Osteoblast (primary cell): ENCODE results near the gene SRP9. TPM values are rescaled to one million over a fixed set of nuclear protein-coding genes. Genes with fewer than 3 reads are reported as not detected.

Experiments
- DNase-seq: peaks from one replicate; pipeline ENCODE4 v3.0.0; 2011; ENCODE audit warnings: low spot score, mixed read lengths; ENCODE audit not compliant: insufficient read length; ENCODE audit errors: missing footprints
- H2AFZ ChIP-seq: 2 replicates; pipeline ENCODE4 v1.6.0; 2011; ENCODE audit warnings: mild to moderate bottlenecking, low read length
- H3K27ac ChIP-seq: 2 replicates; pipeline ENCODE4 v1.5.1; 2011; ENCODE audit warnings: mild to moderate bottlenecking, low read depth, low read length, moderate library complexity
- H3K27me3 ChIP-seq: 2 replicates; pipeline ENCODE4 v1.6.0; 2012; ENCODE audit warnings: mild to moderate bottlenecking, control low read depth, inconsistent platforms, low read length, moderate library complexity; ENCODE audit not compliant: insufficient read depth
- H3K36me3 ChIP-seq: 2 replicates; pipeline ENCODE4 v1.5.1; 2011; ENCODE audit warnings: mild to moderate bottlenecking, low read length, control low read depth, moderate library complexity; ENCODE audit not compliant: insufficient read depth
- H3K4me1 ChIP-seq: 2 replicates; pipeline ENCODE4 v1.5.1; 2011; ENCODE audit warnings: mild to moderate bottlenecking, low read length, control low read depth, moderate library complexity; ENCODE audit not compliant: insufficient read depth
- H3K4me2 ChIP-seq: 2 replicates; pipeline ENCODE4 v1.6.0; 2011; ENCODE audit warnings: mild to moderate bottlenecking, low read length; ENCODE audit not compliant: insufficient read depth
- H3K4me3 ChIP-seq: fragments of 200-600 bp; sonication (generic); 3 replicates; pipeline ENCODE4 v1.5.1; 2012; ENCODE audit warnings: mild to moderate bottlenecking, low read length, inconsistent platforms; ENCODE audit not compliant: insufficient read depth
- H3K79me2 ChIP-seq: 2 replicates; pipeline ENCODE4 v1.6.0; 2012; ENCODE audit warnings: mild to moderate bottlenecking, low read length, control low read depth, inconsistent platforms; ENCODE audit not compliant: insufficient read depth
- H3K9me3 ChIP-seq: 2 replicates; pipeline ENCODE4 v1.5.1; 2011; ENCODE audit warnings: low read depth, low read length, control low read depth
- H4K20me1 ChIP-seq: 2 replicates; pipeline ENCODE4 v1.6.0; 2012; ENCODE audit warnings: mild to moderate bottlenecking, low read length, control low read depth; ENCODE audit not compliant: insufficient read depth
- total RNA-seq: library from RNA; depleted of rRNA; stranded (reverse); fragments of >200 nt; gene quantifications from 2 replicates; pipeline ENCODE4 v1.2.3, GENCODE V29; 2012
- TF ChIP-seq, protein P1 (sequence below): IDR thresholded peaks from 2 replicates; pipeline ENCODE4 v1.5.1; 2011; ENCODE audit warnings: mild to moderate bottlenecking, low read depth, low read length, moderate library complexity; ENCODE audit errors: extremely low read depth

SRP9 gene
- total RNA-seq, 1 donor = 178 TPM

DNA sequence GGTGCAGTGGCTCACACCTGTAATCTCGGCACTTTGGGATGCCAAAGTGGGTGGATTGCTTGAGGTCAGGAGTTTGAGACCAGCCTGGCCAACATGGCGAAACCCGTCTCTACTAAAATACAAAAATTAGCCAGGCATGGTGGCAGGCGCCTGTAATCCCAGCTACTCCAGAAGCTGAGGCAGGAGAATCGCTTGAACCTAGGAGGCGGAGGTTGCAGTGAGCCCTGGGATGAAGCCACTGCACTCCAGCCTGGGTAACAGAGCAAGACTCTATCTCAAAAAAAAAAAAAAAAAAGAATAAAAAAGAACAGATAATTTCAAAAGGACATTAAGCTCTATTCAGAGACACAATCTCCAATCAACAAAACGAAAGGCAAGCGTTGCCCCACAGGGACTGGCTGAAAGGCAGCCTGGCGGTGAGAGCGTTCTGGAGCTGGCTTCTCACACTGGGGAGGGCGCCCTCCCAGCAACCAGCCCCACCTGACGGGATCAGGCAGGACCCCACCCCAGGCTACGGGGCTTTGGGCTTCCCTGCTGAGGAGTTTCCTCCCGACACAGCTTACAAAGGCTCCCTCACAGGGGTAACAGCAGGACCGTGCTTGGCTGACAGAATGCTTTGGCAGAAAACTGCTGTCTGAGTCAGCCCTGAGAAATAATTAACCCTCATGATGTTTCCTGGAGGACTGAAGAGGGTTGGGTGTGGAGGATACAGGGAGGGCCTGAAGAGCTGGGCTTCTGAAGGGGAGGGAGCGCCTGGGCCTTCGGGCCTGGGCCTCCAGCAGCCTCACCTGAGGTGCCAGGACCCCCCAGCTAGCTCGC lies 31.1 kb upstream of the SRP9 start:
- H3K4me3 ChIP-seq = peak overlapping the region; percentile 71
- H3K4me2 ChIP-seq = peak overlapping the region; percentile 81
- TF ChIP-seq, protein P1, sequence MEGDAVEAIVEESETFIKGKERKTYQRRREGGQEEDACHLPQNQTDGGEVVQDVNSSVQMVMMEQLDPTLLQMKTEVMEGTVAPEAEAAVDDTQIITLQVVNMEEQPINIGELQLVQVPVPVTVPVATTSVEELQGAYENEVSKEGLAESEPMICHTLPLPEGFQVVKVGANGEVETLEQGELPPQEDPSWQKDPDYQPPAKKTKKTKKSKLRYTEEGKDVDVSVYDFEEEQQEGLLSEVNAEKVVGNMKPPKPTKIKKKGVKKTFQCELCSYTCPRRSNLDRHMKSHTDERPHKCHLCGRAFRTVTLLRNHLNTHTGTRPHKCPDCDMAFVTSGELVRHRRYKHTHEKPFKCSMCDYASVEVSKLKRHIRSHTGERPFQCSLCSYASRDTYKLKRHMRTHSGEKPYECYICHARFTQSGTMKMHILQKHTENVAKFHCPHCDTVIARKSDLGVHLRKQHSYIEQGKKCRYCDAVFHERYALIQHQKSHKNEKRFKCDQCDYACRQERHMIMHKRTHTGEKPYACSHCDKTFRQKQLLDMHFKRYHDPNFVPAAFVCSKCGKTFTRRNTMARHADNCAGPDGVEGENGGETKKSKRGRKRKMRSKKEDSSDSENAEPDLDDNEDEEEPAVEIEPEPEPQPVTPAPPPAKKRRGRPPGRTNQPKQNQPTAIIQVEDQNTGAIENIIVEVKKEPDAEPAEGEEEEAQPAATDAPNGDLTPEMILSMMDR = peak; percentile 6
- peak overlapping the region; percentile 90 for H3K27ac ChIP-seq
- no peaks in the 10 kb centered on the region for H3K79me2 ChIP-seq
- peaks cover 17% of the 10 kb centered on the region for H3K4me1 ChIP-seq
- no peaks in the 10 kb centered on the region for H3K36me3 ChIP-seq
- peak overlapping the region; percentile 89 for H2AFZ ChIP-seq
- DNase-seq = peak; percentile 90
- H3K27me3 ChIP-seq = no peaks in the 10 kb centered on the region
- H4K20me1 ChIP-seq = no peaks in the 10 kb centered on the region
- no peaks in the 10 kb centered on the region for H3K9me3 ChIP-seq

DNA sequence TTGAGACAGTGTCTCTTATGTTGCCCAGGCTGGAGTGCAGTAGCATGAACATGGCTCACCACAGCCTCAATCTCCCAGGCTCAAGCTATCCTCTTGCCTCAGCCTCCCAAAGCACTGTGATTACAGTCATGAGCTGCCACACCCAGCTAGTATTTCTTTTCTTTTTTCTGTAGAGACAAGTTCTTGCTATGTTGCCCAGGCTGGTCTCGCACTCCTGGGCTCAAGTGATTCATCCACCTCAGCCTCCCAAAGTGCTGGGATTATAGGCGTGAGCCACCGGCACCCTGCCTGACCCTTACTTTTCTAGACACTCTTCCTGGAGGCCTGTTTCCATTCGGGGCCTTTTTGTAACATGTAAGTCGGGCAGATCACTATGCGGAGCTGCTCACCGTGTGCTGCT lies 30.1 kb upstream of the SRP9 start:
- H3K4me2 ChIP-seq = no peak overlapping the region
- H3K4me3 ChIP-seq = no peak overlapping the region
- no peaks in the 10 kb centered on the region for H4K20me1 ChIP-seq
- no peaks in the 10 kb centered on the region for H3K79me2 ChIP-seq
- TF ChIP-seq, protein P1 = no peak
- H3K9me3 ChIP-seq = no peaks in the 10 kb centered on the region
- no peaks in the 10 kb centered on the region for H3K36me3 ChIP-seq
- no peaks in the 10 kb centered on the region for H3K27me3 ChIP-seq
- H2AFZ ChIP-seq = no peak overlapping the region
- DNase-seq = peak; percentile 58
- peak overlapping the region; percentile 90 for H3K27ac ChIP-seq
- peaks cover 17% of the 10 kb centered on the region for H3K4me1 ChIP-seq

DNA sequence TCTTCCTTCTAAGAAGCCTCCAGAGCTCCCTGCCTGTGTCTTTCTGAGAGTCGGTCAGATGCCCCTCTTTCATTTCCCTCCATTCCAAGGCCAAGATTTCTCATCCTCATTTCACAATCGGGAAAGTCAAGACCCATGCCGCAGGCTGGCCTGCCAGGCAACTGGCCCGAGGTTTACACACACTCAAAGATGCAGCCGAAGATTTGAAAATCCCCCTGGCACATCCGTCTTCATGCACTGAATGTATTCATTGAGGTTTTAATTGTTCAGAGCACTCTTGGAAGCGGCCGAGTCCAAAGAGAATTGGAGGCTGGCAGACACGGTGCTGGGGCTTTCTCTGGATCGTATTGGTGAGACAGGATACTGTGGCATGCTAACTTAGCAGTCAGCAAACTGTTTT lies 29.1 kb upstream of the SRP9 start:
- no peak for DNase-seq
- Histone ChIP-seq H3K4me1 (peaks cover 17% of the 10 kb centered on the region), H3K79me2 (no peaks in the 10 kb centered on the region), H3K27ac (peak overlapping the region; percentile 28), H3K36me3 (no peaks in the 10 kb centered on the region), H3K4me2 (no peak overlapping the region), H4K20me1 (no peaks in the 10 kb centered on the region), H3K27me3 (no peaks in the 10 kb centered on the region), H3K4me3 (no peak overlapping the region), H3K9me3 (no peaks in the 10 kb centered on the region), H2AFZ (peak overlapping the region; percentile 74)
- TF ChIP-seq, protein P1 = no peak

DNA sequence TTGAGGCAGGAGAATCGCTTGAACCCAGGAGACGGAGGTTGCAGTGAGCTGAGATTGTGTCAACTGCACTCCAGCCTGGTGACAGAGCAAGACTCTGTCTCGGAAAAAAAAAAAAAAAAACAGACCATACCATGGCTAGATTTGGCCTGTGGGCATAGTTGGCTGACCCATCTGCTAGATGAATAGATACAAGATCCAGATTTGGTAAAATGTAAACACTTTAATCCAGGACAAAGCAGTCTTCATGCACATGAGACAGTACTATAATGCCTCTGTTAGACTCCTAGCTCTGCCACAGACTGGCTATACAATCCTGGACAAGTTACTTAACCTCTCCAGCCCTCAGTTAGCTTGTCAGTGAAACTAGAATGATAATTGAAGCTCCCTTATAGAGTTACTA lies 27.9 kb upstream of the SRP9 start:
- Histone ChIP-seq H3K4me3 (no peak overlapping the region), H4K20me1 (no peaks in the 10 kb centered on the region), H3K4me2 (no peak overlapping the region), H2AFZ (no peak overlapping the region), H3K4me1 (peaks cover 17% of the 10 kb centered on the region), H3K9me3 (no peaks in the 10 kb centered on the region), H3K79me2 (no peaks in the 10 kb centered on the region), H3K36me3 (no peaks in the 10 kb centered on the region), H3K27ac (no peak overlapping the region), H3K27me3 (no peaks in the 10 kb centered on the region)
- TF ChIP-seq, protein P1 = no peak
- DNase-seq = no peak
